BJ (cell line): ENCODE data around the gene NSD1. TPM values are rescaled to one million over a fixed set of nuclear protein-coding genes. Genes with fewer than 3 reads are reported as not detected.

Experiments used
- CTCF ChIA-PET: fragments of 350-600 bp; formaldehyde crosslinking; extraction: SDS; loops from one replicate; lab custom pipeline; 2021; ENCODE audit warnings: antibody characterized with exemption, inconsistent platforms; lab: Yijun Ruan, JAX
- POLR2A ChIA-PET: fragments of 300-600 bp; sonication (Branson Sonifier 250); formaldehyde crosslinking; extraction: SDS; loops from one replicate; lab custom pipeline; 2021; ENCODE audit warnings: antibody characterized with exemption; lab: Charles Lee
- DNase-seq: peaks from one replicate; pipeline ENCODE4 v3.0.0-alpha.2; 2011; ENCODE audit warnings: low read depth
- H3K27me3 ChIP-seq: 2 replicates; pipeline ENCODE4 v1.6.0; 2011; ENCODE audit warnings: low read length; ENCODE audit not compliant: control insufficient read depth, insufficient read depth
- H3K36me3 ChIP-seq: 2 replicates; pipeline ENCODE4 v1.5.1; 2011; ENCODE audit warnings: low read length; ENCODE audit not compliant: control insufficient read depth, insufficient read depth
- H3K4me3 ChIP-seq: 2 replicates; pipeline ENCODE4 v1.5.1; 2011; ENCODE audit warnings: low read depth, mild to moderate bottlenecking, control low read depth, low read length
- polyA minus RNA-seq: library from RNA; depleted of rRNA, polyadenylated mRNA; stranded (reverse); fragments of >200 nt; gene quantifications from 2 replicates; pipeline ENCODE4 v1.2.3, GENCODE V29; 2011; rRNA and poly(A)+ RNA removed
- polyA plus RNA-seq: library from polyadenylated mRNA; depleted of rRNA; stranded (reverse); fragments of >200 nt; gene quantifications from 2 replicates; pipeline ENCODE4 v1.2.3, GENCODE V29; 2011; rRNA removed
- TF ChIP-seq, protein P1 (sequence below): IDR thresholded peaks from 2 replicates; pipeline ENCODE4 v1.5.1; 2011; ENCODE audit warnings: low read depth, mild to moderate bottlenecking, control low read depth, inconsistent platforms, low read length, moderate library complexity; ENCODE audit not compliant: insufficient read depth

NSD1 gene
- polyA plus RNA-seq (15.8 and 21.4 TPM in 2 replicates), polyA minus RNA-seq (39.7 and 40.0 TPM in 2 replicates)

- peaks cover 4% of the 10 kb centered on the region; the same call in 1 of the 2 replicates for H3K36me3 ChIP-seq
- H3K4me3 ChIP-seq, result peak within 1 kb of the TSS; percentile 64
- no peak for DNase-seq
- TF ChIP-seq, protein P1, sequence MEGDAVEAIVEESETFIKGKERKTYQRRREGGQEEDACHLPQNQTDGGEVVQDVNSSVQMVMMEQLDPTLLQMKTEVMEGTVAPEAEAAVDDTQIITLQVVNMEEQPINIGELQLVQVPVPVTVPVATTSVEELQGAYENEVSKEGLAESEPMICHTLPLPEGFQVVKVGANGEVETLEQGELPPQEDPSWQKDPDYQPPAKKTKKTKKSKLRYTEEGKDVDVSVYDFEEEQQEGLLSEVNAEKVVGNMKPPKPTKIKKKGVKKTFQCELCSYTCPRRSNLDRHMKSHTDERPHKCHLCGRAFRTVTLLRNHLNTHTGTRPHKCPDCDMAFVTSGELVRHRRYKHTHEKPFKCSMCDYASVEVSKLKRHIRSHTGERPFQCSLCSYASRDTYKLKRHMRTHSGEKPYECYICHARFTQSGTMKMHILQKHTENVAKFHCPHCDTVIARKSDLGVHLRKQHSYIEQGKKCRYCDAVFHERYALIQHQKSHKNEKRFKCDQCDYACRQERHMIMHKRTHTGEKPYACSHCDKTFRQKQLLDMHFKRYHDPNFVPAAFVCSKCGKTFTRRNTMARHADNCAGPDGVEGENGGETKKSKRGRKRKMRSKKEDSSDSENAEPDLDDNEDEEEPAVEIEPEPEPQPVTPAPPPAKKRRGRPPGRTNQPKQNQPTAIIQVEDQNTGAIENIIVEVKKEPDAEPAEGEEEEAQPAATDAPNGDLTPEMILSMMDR, result no peak
- POLR2A ChIA-PET, result no interaction called here
- CTCF ChIA-PET, result interaction anchor here (0.9 to 4.2 kb wide), 2 partner anchors 19 to 176 kb away, joined by 4 to 15 read pairs; no protein-coding TSS in a partner anchor
- no peaks in the 10 kb centered on the region for H3K27me3 ChIP-seq
Measured at GRCh38 chr5:177133096-177133852, at the start of gene NSD1. NSD1 (plus strand) TSS chr5:177133773; CDS start chr5:177135104, 1,331 bp downstream.

- Histone ChIP-seq H3K27me3 (peaks cover 12% of the 10 kb centered on the region; the same call in 1 of the 2 replicates), H3K36me3 (no peaks in the 10 kb centered on the region), H3K4me3 (no peak overlapping the region)
- TF ChIP-seq, protein P1, result no peak
- ChIA-PET POLR2A (no interaction called here), CTCF (interaction anchor here (1.1 to 6.7 kb wide), 2 partner anchors 11 to 27 kb away, joined by 4 to 62 read pairs; no protein-coding TSS in a partner anchor)
- no peak for DNase-seq
Measured at GRCh38 chr5:177084175-177084574, 49.4 kb upstream of the NSD1 start.

GRCh38 chr5:177085985-177086653 lies 47.5 kb upstream of the NSD1 start:
- Histone ChIP-seq H3K36me3 (no peaks in the 10 kb centered on the region), H3K27me3 (peaks cover 14% of the 10 kb centered on the region; the same call in 1 of the 2 replicates), H3K4me3 (no peak overlapping the region)
- no peak for DNase-seq
- ChIA-PET CTCF (interaction anchor here (0.7 to 6.7 kb wide), 6 partner anchors 8 to 304 kb away, joined by 3 to 62 read pairs (median 6); no protein-coding TSS in a partner anchor), POLR2A (no interaction called here)
- TF ChIP-seq, protein P1, result no peak

GRCh38 chr5:177086654-177087397 lies 46.7 kb upstream of the NSD1 start, which contains the start of gene FGFR4:
FGFR4 (plus strand) TSS chr5:177086915; CDS start chr5:177089603, 2,688 bp downstream.
- no peak for DNase-seq
- ChIA-PET CTCF (interaction anchor here (0.7 to 6.7 kb wide), 8 partner anchors 11 to 223 kb away, joined by 3 to 62 read pairs (median 4); no protein-coding TSS in a partner anchor), POLR2A (no interaction called here)
- H3K36me3 ChIP-seq, result no peaks in the 10 kb centered on the region
- peaks cover 14% of the 10 kb centered on the region; the same call in 1 of the 2 replicates for H3K27me3 ChIP-seq
- peak within 1 kb of the TSS; percentile 40 for H3K4me3 ChIP-seq
- TF ChIP-seq, protein P1, result peak; percentile 40
